ENCODE results near the gene KRTAP20-2.

- TF ChIP-seq EP300 (IDR thresholded peaks at IDR 0.05): no peak
- no peak for TF ChIP-seq CTCF (IDR thresholded peaks at IDR 0.05)
Measured at GRCh38 chr21:30634906-30635305, at the start of gene KRTAP20-2.
